LNCaP clone FGC (cell line): ENCODE results near the gene TWSG1.

Experiments
- DNase-seq: peaks from one replicate; pipeline ENCODE4 v3.0.0-alpha.2; 2011; ENCODE audit warnings: low read depth
- H3K4me3 ChIP-seq: 2 replicates; pipeline ENCODE4 v1.5.1; 2011; ENCODE audit warnings: mild to moderate bottlenecking, low read depth, low read length, control low read depth
- TF ChIP-seq, protein P1 (sequence below): IDR thresholded peaks from 2 replicates; pipeline ENCODE4 v1.5.1; 2012; ENCODE audit warnings: mild to moderate bottlenecking; ENCODE audit not compliant: control insufficient read depth, insufficient read depth; ENCODE audit errors: extremely low read depth

TWSG1 gene

DNA sequence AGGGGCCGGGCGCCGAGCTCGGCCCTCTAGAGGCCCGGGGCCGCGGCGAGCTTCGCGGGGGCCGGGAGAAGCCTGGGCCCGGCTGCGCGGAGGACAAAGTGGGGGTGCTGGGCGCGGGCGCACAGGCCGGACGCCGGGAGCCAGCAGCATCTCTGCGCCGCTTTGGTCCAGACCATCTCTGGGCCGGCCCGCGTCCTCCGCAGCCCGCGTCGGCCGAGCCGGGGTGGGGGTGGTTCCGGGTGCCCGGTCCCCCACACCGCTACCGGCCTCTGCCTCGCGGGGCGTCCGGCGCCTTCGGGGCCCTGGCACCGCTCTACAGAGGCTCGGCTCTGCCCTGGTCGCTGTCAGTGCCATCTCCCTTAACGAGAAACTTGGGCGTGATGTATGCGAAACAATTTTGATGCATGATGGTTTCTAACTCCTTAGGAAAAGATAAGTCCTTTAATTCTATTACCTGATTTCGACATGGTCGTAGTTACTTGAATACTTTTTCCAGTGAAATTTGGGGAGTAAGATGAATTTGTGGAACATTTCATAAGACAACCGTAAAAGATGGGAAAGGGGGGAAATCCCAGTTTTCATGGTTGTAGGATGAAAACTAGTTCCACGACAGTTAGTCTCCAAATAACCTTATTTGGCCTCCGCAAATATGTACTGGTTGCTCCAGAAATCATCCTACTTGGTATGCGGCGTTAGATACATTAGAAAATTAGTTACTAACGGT, 562 bp downstream of the TWSG1 start:
- no peak for DNase-seq
- TF ChIP-seq, protein P1, sequence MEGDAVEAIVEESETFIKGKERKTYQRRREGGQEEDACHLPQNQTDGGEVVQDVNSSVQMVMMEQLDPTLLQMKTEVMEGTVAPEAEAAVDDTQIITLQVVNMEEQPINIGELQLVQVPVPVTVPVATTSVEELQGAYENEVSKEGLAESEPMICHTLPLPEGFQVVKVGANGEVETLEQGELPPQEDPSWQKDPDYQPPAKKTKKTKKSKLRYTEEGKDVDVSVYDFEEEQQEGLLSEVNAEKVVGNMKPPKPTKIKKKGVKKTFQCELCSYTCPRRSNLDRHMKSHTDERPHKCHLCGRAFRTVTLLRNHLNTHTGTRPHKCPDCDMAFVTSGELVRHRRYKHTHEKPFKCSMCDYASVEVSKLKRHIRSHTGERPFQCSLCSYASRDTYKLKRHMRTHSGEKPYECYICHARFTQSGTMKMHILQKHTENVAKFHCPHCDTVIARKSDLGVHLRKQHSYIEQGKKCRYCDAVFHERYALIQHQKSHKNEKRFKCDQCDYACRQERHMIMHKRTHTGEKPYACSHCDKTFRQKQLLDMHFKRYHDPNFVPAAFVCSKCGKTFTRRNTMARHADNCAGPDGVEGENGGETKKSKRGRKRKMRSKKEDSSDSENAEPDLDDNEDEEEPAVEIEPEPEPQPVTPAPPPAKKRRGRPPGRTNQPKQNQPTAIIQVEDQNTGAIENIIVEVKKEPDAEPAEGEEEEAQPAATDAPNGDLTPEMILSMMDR = no peak
- peak overlapping the region; percentile 60 for H3K4me3 ChIP-seq

DNA sequence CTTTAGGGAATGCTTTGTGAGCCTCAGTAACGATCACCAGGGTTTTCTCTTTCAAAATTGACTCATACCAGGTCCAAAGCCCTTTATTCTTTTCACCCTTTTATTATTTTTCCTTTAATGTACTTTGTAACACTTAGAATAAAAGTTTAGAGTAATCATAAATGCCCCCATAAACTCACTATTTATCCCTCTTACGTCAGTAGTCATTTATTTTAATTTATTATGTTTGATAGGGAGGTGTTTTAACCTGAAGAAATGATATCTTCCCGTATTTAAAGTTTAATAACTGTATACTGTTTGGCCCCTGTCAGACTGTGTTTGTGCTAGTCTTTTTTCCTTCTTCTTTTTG, 1.1 kb downstream of the TWSG1 start:
- peak overlapping the region; percentile 60 for H3K4me3 ChIP-seq
- TF ChIP-seq, protein P1 = no peak
- DNase-seq = no peak

DNA sequence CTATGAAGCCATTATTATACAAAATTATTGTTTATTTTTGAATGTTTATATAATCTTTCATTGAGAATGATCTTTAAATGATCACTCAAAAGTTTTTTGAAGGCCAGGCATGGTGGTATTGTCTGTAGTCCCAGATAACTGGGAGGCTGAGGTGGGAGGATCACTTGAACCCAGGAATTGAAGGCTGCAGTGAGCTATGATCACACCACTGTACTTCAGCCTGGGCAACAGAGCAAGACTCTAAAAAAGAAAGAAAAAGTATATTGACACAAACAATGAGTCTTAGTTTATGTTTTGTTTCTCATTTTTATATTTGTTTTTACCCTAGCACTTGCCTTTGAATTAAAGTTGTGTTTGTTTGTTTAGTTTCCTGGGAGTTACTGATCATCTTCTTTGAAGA, 2.3 kb downstream of the TWSG1 start:
- no peak for DNase-seq
- H3K4me3 ChIP-seq = no peak overlapping the region
- TF ChIP-seq, protein P1 = no peak

DNA sequence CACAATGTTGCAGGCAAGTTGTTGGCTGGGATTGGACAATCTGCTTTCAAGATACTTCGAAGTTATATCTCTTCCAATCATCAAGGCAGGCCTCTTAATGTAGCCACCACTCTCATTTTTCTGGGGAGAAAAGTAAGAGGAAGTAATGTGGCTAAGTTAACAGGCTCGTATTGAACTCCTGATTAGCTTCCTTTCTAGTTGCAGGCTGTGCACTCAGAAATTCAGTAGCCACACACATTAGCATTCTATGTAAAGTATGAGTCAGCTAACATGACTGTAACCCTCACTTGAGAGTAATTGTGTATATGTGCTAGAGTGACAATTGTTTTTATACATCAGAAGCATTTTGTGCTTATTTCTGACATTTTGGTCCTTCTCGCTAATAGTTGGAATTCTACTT, 3.3 kb downstream of the TWSG1 start:
- TF ChIP-seq, protein P1 = no peak
- DNase-seq = no peak
- H3K4me3 ChIP-seq = no peak overlapping the region

DNA sequence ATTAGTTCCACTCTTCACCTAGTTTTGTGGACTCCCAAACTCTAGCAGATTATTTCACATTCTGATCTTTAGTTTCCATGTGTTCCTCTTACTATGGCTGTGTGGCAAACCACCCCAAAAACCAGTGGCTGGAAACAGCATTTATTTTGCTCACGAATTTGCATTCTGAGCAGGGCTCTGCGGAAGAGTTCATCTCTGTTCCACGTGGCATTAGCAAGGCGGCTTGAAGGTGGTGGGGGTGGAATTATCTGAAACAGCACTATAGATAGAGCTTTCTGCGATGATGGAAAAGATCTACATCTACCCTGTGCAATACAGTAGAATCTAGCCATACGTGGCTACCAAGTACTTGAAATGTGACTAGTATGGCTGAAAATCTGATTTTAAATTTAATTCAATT, 5.9 kb downstream of the TWSG1 start:
- H3K4me3 ChIP-seq = no peak overlapping the region
- TF ChIP-seq, protein P1 = no peak
- DNase-seq = no peak

DNA sequence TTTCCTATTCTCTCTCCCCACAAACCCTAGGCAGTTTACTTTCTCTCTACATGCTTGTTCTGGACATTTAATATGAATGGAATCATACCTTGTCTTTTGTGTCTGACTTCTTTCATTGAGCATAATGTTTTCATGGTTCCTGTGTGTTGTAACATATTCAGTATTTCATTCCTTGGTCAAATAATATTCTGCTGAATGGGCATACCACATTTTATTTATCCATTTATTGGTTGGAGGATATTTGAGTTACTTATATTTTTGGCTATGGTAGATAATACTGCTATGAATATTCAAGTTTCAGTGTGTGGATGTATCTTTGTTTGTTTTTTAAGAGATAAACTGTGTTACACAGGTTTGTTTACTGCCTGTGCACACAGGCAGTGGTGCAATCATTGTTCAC, 9.0 kb downstream of the TWSG1 start:
- DNase-seq = no peak
- TF ChIP-seq, protein P1 = no peak
- H3K4me3 ChIP-seq = no peak overlapping the region

DNA sequence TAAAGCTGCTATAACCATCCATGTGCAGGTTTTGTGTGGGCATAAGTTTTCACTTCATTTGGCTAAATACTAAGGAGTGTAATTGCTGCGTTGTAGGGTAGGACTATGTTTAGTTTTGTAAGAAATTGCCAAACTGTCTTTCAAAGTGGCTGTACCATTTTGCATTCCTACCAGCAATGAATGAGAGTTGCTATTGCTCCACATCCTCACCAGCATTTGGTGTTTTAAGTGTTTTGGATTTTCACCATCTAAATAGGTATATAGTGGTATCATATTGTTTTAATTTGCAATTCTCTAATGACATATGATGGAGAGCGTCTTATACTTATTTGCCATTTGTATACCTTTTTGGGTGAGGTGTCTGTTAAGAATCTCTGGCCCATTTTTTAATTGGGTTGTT, 12.2 kb downstream of the TWSG1 start:
- TF ChIP-seq, protein P1 = no peak
- H3K4me3 ChIP-seq = no peak overlapping the region
- no peak for DNase-seq
